Stimulated activated CD4-positive, alpha-beta T cell treated with anti-CD3 and anti-CD28 coated beads, TNF-alpha, amount 100 ng/mL, for 1 hour (primary cell): ENCODE data around the gene LAMA3.

Source experiments
- DNase-seq, 3 donors: peaks; one replicate each; pipeline ENCODE4 v3.0.0-alpha.2; 2020; ENCODE audit warnings: low read depth in 3 of 3, low spot score in 1 of 3

LAMA3 gene, protein sequence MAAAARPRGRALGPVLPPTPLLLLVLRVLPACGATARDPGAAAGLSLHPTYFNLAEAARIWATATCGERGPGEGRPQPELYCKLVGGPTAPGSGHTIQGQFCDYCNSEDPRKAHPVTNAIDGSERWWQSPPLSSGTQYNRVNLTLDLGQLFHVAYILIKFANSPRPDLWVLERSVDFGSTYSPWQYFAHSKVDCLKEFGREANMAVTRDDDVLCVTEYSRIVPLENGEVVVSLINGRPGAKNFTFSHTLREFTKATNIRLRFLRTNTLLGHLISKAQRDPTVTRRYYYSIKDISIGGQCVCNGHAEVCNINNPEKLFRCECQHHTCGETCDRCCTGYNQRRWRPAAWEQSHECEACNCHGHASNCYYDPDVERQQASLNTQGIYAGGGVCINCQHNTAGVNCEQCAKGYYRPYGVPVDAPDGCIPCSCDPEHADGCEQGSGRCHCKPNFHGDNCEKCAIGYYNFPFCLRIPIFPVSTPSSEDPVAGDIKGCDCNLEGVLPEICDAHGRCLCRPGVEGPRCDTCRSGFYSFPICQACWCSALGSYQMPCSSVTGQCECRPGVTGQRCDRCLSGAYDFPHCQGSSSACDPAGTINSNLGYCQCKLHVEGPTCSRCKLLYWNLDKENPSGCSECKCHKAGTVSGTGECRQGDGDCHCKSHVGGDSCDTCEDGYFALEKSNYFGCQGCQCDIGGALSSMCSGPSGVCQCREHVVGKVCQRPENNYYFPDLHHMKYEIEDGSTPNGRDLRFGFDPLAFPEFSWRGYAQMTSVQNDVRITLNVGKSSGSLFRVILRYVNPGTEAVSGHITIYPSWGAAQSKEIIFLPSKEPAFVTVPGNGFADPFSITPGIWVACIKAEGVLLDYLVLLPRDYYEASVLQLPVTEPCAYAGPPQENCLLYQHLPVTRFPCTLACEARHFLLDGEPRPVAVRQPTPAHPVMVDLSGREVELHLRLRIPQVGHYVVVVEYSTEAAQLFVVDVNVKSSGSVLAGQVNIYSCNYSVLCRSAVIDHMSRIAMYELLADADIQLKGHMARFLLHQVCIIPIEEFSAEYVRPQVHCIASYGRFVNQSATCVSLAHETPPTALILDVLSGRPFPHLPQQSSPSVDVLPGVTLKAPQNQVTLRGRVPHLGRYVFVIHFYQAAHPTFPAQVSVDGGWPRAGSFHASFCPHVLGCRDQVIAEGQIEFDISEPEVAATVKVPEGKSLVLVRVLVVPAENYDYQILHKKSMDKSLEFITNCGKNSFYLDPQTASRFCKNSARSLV (N-terminal part only)

DNA sequence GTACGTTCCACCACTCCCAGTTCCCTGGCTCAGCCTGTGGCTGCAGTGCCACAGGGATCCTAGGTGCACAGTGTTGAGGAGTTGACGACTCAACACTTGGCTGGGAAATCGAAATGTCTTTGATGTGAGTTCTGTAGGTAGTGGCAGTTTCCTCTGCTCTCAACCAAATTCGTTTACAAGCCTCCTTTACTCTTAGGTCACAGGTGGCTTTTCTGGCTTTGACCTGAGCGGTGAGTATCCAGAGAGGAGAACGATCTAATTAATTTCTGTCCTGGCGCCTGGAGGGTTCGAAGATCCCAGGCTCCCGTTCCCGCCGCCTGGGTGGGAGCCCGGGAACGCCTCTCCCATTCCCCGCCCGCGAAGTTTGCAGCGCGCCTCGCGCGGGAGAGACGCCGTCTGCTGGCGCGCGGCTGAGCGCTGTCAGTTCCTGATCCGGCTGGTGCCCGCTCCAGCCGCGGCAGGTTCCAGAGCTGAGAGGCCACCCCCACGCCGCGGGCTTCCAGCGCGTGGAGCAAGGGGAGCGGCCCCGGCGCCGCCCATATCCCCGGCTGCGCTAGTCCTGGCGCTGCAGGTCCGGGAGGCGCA is at the start of gene LAMA3:
Gene LAMA3, plus strand, starts transcription at position 423 of the 585 bp plus-strand sequence. CDS start 231 bp downstream, outside the sequence.
- DNase-seq, result peak in 1 of 3 donors; percentile 7

GRCh38 chr18:23640052-23640451 is 49.2 kb upstream of the LAMA3 start:
- DNase-seq, result no peak

GRCh38 chr18:23641143-23641720 is 48.0 kb upstream of the LAMA3 start:
- no peak for DNase-seq

GRCh38 chr18:23641937-23642666 is 47.2 kb upstream of the LAMA3 start:
- DNase-seq, result no peak

GRCh38 chr18:23643815-23644490 is 45.3 kb upstream of the LAMA3 start:
- no peak for DNase-seq

GRCh38 chr18:23645568-23646175 is 43.6 kb upstream of the LAMA3 start:
- DNase-seq, result no peak

GRCh38 chr18:23646282-23646681 is 43.0 kb upstream of the LAMA3 start:
- DNase-seq, result no peak

DNA sequence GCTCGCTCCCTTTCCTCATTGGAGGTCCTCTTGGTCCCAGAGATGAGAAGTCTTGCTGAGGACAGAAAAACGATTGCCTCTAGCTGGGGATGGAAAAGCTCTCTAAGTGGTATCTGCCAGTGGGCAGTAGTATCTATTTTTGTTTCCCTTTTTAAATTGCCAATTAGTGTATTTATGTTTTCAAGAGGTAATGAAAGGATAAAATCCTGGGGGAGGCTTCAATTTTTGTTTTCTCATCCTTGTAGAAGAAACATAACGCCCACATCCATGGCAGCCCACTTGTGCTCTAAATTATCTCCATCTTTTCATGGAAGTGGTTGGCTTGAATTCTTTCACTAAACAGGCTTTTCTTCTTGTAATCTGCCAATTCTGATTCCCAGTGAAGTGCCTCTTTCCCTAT is 40.8 kb upstream of the LAMA3 start:
- no peak for DNase-seq

DNA sequence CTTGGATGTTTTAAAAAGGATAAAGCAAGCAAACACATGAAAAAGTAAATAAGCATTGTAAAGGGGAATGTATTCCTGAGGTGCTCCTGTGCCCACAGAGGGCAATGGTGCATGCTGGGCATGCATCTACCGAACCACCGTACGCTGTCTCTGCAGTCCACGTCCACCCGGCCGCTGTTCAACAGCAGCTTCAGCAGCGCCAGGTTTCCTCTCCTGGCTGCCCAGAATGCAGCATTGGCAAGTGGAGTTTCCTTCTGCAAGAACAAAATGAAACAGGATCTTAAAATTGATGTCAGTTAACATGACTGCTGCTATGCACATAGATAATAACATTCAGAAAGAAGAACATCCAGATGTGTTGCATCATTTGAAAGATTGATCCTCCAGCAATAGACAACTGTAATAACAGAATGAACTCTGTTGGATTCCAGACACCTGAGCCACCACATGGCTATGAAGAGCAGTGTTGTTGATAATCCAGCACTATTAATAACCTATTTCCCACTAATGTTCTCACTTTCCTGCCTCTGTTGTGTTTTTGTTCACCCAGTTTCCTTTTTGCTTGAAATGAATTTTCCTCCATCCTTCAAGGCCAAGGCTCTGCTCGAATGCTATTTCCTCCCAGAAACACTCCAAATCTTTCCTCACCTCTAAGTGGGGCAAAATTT is 40.2 kb upstream of the LAMA3 start:
- no peak for DNase-seq

GRCh38 chr18:23650968-23651927 is 38.0 kb upstream of the LAMA3 start:
- DNase-seq, result no peak

DNA sequence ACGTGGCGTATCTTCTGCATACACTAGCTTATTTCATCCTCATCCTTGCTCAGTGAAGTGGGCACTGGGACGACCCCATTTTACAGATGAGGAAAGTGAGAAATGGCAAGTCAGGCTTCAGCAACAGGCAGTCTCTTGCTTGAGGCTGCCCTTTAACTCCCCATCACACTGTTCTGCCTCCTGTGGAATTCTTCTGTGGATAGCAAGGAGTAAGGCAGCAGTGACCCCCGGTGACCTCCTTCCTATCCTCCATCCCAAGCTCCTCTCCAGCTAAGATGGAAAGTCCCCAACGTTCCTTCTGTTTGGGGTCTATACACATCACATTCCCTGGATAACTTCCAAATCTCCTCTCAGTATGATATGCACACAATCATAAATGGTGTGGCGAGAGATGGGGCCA is 37.0 kb upstream of the LAMA3 start:
- no peak for DNase-seq

GRCh38 chr18:23658285-23658684 is 31.0 kb upstream of the LAMA3 start:
- no peak for DNase-seq

- no peak for DNase-seq
Observed at GRCh38 chr18:23661735-23662308, 27.4 kb upstream of the LAMA3 start.

DNA sequence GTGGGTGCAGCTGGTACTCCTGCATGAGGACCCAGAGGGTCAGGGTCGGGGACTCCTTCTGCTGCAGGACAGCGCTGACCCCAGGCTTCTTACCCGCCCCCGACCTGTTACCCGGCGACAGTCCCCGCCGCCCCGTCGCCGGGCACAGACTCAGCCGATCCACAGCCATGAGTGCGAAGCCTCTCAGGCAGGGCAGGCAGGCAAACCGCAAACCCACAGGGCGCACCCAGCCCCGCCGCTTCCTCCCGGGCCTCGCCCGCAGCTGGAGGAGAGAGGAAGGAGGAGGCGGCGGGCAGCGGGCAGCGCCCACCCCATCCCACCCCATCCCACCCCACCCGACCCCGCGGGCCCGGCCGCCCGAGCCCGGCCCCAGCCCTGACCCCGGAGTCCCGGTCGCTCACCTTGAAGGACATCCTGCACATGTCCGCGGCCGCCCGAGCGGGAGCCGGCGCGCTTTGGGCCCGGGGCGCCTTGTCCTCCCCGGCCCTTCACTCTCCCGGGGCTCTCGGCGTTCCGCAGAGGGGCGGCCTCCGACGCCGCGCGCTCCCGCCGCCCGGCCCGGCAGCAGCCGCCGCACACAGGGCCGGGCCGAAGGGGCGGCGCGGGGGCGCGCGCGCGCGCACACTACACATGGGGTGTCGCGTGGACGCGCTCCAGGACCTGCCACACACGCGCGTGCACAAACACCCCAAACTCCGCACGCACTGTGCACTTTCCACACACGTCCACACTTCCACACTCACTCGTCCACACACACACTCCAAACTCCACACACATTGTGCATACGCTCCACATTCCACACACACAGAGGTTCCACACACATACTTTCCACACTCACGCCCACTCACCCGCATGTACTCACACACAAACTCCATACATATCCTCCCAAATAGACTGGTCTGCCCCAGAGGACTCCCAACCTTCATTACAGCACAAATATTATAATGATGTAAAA is 26.7 kb upstream of the LAMA3 start, which contains the start of gene ANKRD29:
Gene ANKRD29, minus strand, starts transcription at position 603 of the 955 bp plus-strand sequence. Its CDS starts 181 bp downstream, at position 422.
- DNase-seq, result peak in 2 of 3 donors; percentile 9 to 12

DNA sequence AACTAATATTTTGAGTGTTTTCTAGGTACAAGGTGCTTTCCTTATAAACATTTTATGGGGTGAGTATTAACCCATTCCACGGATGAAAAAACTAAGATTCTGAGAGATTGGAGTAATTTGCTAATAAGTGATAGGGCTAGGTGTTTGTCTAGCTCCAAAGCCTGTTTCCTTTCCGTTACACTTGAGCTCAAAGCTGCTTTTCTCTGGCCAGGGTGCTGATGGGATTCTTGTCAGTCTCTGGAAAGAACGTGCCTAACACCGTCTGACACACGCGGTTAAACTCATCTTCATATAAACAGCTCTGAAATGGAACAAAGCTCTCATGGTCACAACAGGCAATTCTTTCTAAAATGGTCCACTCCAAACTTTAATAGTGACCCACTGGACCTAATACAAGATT is 24.6 kb upstream of the LAMA3 start:
- no peak for DNase-seq

GRCh38 chr18:23667114-23667513 is 22.1 kb upstream of the LAMA3 start:
- no peak for DNase-seq
